Measurements from ENCODE around the gene PTPN1. TPM values are rescaled to one million over a fixed set of nuclear protein-coding genes. Genes with fewer than 3 reads are reported as not detected.

Gene PTPN1
- total and polyA plus RNA-seq, 2 of the 13 experiments (the other 11 are each of a cell fraction or from before 2014, with no cell fraction given): 17.7 to 37.2 TPM

- TF ChIP-seq ZBTB37 (CRISPR knock-in tag; IDR thresholded peaks at IDR 0.05): no peak
- no peak for TF ChIP-seq HMG20A (CRISPR knock-in tag; IDR thresholded peaks at IDR 0.05; ENCODE audit: borderline replicate concordance)
- no peak for TF ChIP-seq ZBTB42 (CRISPR knock-in tag; IDR thresholded peaks at IDR 0.05)
- no peak for TF ChIP-seq ZBTB46 (CRISPR knock-in tag; IDR thresholded peaks at IDR 0.05; ENCODE audit: borderline replicate concordance)
- no peak for TF ChIP-seq HOXA5 (CRISPR knock-in tag; IDR thresholded peaks at IDR 0.05)
- TF ChIP-seq HNRNPL (IDR thresholded peaks at IDR 0.05; ENCODE audit: low read depth, low read length): no peak
- no peak for TF ChIP-seq ZNF574 (CRISPR knock-in tag; IDR thresholded peaks at IDR 0.05)
- TF ChIP-seq ZBTB2 (CRISPR knock-in tag; IDR thresholded peaks at IDR 0.05; ENCODE audit: low read depth): no peak
- TF ChIP-seq KAT2B (IDR thresholded peaks at IDR 0.05; ENCODE audit: borderline replicate concordance, low read depth, low read length): no peak
- TF ChIP-seq KLF16 (CRISPR knock-in tag; IDR thresholded peaks at IDR 0.05): no peak
- TF ChIP-seq ZBED4 (CRISPR knock-in tag; IDR thresholded peaks at IDR 0.05; ENCODE audit: borderline replicate concordance): no peak
- TF ChIP-seq ARID5B (CRISPR knock-in tag; IDR thresholded peaks at IDR 0.05): no peak
- no peak for TF ChIP-seq AHR (CRISPR knock-in tag; IDR thresholded peaks at IDR 0.05)
These were observed 118.1 kb downstream of the PTPN1 start (continued) for GRCh38 chr20:50628332-50628731.
